Caco-2 (cell line): ENCODE data around the gene ANKLE1. TPM values are rescaled to one million over a fixed set of nuclear protein-coding genes. Genes with fewer than 3 reads are reported as not detected.
A peak's percentile ranks its signal among the peaks of the same experiment; 100 is the strongest.

ENCODE experiments used
- BruUV-seq: library from RNA; stranded (reverse); fragments of 400-500 nt; replicated peaks from 2 replicates; lab custom pipeline; 2021; lab: Mats Ljungman, UMichigan
- CTCF ChIA-PET: fragments of 300-600 bp; sonication (Branson Sonifier 250); formaldehyde crosslinking; loops from one replicate; lab custom pipeline; 2022; ENCODE audit warnings: antibody characterized with exemption; lab: Charles Lee
- POLR2A ChIA-PET: fragments of 300-600 bp; sonication (Branson Sonifier 250); formaldehyde crosslinking; loops from one replicate; lab custom pipeline; 2022; ENCODE audit warnings: antibody characterized with exemption; lab: Charles Lee
- DNase-seq, 2 experiments: peaks; one replicate each; pipeline versions ENCODE4 v3.0.0 to v3.0.0-alpha.2; 2020 to 2022
- H3K27me3 ChIP-seq: replicated peaks from 2 replicates; pipeline ENCODE4 v1.6.0; 2011; ENCODE audit warnings: low read length; ENCODE audit not compliant: control insufficient read depth, insufficient read depth
- H3K36me3 ChIP-seq: 2 replicates; pipeline ENCODE4 v1.5.1; 2011; ENCODE audit warnings: low read length; ENCODE audit not compliant: control insufficient read depth, insufficient read depth
- H3K4me1 ChIP-seq: fragments of 250-450 bp; sonication (Bioruptor Pico); 2 replicates; pipeline ENCODE4 v1.5.1; 2020; ENCODE audit warnings: mild to moderate bottlenecking
- H3K4me3 ChIP-seq: 2 replicates; pipeline ENCODE4 v1.5.1; 2011; ENCODE audit warnings: low read depth, mild to moderate bottlenecking, control low read depth, low read length
- H3K9me3 ChIP-seq: fragments of 250-450 bp; sonication (Bioruptor Pico); 2 replicates; pipeline ENCODE4 v1.5.1; 2020; ENCODE audit warnings: mild to moderate bottlenecking, moderate library complexity
- H3K27ac Mint-ChIP-seq: one replicate; pipeline ENCODE4 v1.8.0; 2022; ENCODE audit warnings: mixed read lengths; ENCODE audit not compliant: unreplicated experiment
- H3K27me3 Mint-ChIP-seq: one replicate; pipeline ENCODE4 v1.8.0; 2022; ENCODE audit warnings: mixed read lengths; ENCODE audit not compliant: insufficient read depth, unreplicated experiment
- H3K36me3 Mint-ChIP-seq: one replicate; pipeline ENCODE4 v1.8.0; 2022; ENCODE audit warnings: mild to moderate bottlenecking, mixed read lengths; ENCODE audit not compliant: insufficient read depth, unreplicated experiment
- H3K4me1 Mint-ChIP-seq: one replicate; pipeline ENCODE4 v1.8.0; 2022; ENCODE audit warnings: low read depth, mixed read lengths; ENCODE audit not compliant: unreplicated experiment
- H3K4me3 Mint-ChIP-seq: one replicate; pipeline ENCODE4 v1.8.0; 2022; ENCODE audit warnings: mild to moderate bottlenecking, moderate library complexity, mixed read lengths; ENCODE audit not compliant: unreplicated experiment
- H3K9me3 Mint-ChIP-seq: one replicate; pipeline ENCODE4 v1.8.0; 2022; ENCODE audit warnings: mixed read lengths; ENCODE audit not compliant: unreplicated experiment
- CTCF ChIP-seq, 2 experiments: fragments of 200-600 bp in 1 of 2; IDR thresholded peaks; 1 replicate in 1 of 2; 2 replicates in 1 of 2; pipeline versions ENCODE4 v1.5.1 to v1.8.0; 2011 to 2022; ENCODE audit warnings: antibody characterized with exemption in 1 of 2, control low read depth in 1 of 2, inconsistent platforms in 1 of 2, low read depth in 1 of 2, low read length in 1 of 2, mild to moderate bottlenecking in 1 of 2, moderate library complexity in 1 of 2; ENCODE audit not compliant: insufficient read depth in 1 of 2, severe bottlenecking in 1 of 2, unreplicated experiment in 1 of 2
- intact Hi-C: fragments of 100-400 bp; cut with micrococcal nuclease; formaldehyde crosslinking; loops from one replicate; pipeline ENCODE4 v1.10.0; 2022; ENCODE audit not compliant: unreplicated experiment
- total RNA-seq: library from RNA; stranded (reverse); gene quantifications from 2 replicates; pipeline ENCODE4 v1.2.3, GENCODE V29; 2022

The ANKLE1 gene
- total RNA-seq, 1 experiment from 2014 or later = 14.3 TPM

DNA sequence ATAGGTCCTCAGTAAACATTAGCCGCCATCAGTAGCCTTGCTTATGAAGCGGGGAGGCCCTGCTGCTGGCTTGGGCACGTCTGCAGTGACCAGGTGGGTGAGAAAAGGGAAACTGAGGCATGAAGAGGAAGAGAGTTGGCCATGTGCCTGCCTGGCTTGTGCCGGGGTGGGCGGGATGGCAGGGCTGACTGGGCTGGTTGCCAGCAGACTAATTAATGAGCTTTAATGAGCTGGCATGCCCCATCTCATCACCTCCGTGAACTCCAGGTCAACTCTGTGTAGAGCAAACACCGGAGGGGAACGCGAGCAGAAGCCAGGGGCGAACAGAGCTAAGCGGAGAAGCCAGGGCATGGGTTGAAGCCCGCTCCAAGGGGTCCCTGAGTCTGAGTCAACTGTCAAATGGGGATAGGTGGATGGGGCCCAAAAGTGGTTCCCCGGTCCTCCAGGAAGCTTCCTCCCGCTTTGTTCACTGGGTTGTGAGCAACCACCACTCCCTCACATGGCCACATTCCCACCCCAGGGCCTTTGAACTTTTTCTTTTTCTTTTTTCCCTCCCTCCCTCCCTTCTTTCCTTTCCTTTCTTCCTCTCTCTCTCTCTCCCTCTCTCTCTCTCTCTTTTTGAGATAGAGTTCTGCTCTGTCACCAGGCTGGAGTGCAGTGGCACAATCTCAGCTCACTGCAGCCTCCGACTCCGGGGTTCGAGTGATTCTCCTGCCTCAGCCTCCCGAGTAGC lies 44.7 kb upstream of the ANKLE1 start:
- Mint-ChIP-seq H3K9me3 (no peaks in the 10 kb centered on the region), H3K4me1 (peaks cover 13% of the 10 kb centered on the region), H3K4me3 (no peak overlapping the region), H3K27ac (no peak overlapping the region), H3K36me3 (peaks cover 78% of the 10 kb centered on the region), H3K27me3 (no peaks in the 10 kb centered on the region)
- no peak for DNase-seq
- intact Hi-C loops = no loop called here
- POLR2A ChIA-PET = no interaction called here
- CTCF ChIA-PET = no interaction called here
- H3K27me3 ChIP-seq = no peaks in the 10 kb centered on the region
- peaks cover 22% of the 10 kb centered on the region for H3K4me1 ChIP-seq
- H3K4me3 ChIP-seq = no peak overlapping the region
- H3K36me3 ChIP-seq = peaks cover 2% of the 10 kb centered on the region
- TF ChIP-seq CTCF (IDR thresholded peaks at IDR 0.05; ENCODE audit: insufficient read depth in 1 of 2, low read depth in 1 of 2, low read length in 1 of 2, severe bottlenecking in 1 of 2, unreplicated experiment in 1 of 2) = no peak
- H3K9me3 ChIP-seq = no peaks in the 10 kb centered on the region; the same call in 1 of the 2 replicates
- BruUV-seq = no TSS peak

DNA sequence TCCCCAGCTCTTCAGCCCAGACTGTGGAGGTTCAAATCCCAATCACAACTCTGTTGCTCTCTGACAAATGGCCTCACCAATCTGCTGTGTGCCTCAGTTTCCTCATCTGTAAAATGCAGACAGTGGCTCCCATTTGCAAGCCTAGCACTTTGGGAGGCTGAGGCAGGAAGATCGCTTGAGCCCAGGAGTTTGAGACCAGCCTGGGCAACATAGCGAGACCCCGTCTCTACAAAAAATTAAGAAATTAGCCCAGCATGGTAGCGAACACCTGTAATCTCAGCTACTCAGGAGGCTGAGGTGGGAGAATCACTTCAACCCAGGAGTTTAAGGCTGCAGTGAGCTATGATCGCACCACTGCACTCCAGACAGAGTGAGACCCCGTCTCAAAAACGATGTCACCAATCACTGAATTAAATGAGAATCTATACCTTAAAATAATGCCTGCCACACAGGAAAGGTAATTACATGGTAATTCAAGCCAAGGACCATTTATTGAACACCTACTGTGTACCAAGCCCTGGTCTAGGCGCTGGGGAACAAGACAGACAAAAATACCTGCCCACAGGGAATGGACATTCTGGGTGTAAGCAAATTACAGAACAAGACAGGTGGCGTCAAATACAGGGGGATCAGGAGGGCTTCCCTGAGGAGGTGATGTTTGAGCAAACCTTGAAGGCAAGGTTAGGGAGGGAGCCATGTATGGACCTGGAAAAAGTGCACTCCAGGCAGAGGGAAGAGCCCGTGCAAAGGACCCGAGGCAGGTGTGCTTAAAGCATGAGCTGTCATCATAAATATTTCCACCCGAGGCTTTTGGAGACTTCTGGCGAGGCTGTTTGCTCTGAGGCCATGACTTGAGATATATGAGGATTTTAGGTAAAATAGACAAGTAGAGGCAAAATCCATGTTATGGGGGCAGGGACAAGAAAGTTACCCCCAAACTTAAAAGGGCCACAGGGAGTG lies 43.7 kb upstream of the ANKLE1 start:
- Mint-ChIP-seq H3K27me3 (no peaks in the 10 kb centered on the region), H3K36me3 (peaks cover 73% of the 10 kb centered on the region), H3K4me3 (peak overlapping the region; percentile 31), H3K9me3 (no peaks in the 10 kb centered on the region), H3K4me1 (peaks cover 18% of the 10 kb centered on the region), H3K27ac (peak overlapping the region; percentile 72)
- no peak for DNase-seq
- Histone ChIP-seq H3K27me3 (no peaks in the 10 kb centered on the region), H3K4me3 (no peak overlapping the region), H3K9me3 (no peaks in the 10 kb centered on the region; the same call in 1 of the 2 replicates), H3K4me1 (peaks cover 32% of the 10 kb centered on the region), H3K36me3 (peaks cover 2% of the 10 kb centered on the region)
- POLR2A ChIA-PET = no interaction called here
- CTCF ChIA-PET = no interaction called here
- no peak for TF ChIP-seq CTCF (IDR thresholded peaks at IDR 0.05; ENCODE audit: insufficient read depth in 1 of 2, low read depth in 1 of 2, low read length in 1 of 2, severe bottlenecking in 1 of 2, unreplicated experiment in 1 of 2)
- intact Hi-C loops = no loop called here
- no TSS peak for BruUV-seq

DNA sequence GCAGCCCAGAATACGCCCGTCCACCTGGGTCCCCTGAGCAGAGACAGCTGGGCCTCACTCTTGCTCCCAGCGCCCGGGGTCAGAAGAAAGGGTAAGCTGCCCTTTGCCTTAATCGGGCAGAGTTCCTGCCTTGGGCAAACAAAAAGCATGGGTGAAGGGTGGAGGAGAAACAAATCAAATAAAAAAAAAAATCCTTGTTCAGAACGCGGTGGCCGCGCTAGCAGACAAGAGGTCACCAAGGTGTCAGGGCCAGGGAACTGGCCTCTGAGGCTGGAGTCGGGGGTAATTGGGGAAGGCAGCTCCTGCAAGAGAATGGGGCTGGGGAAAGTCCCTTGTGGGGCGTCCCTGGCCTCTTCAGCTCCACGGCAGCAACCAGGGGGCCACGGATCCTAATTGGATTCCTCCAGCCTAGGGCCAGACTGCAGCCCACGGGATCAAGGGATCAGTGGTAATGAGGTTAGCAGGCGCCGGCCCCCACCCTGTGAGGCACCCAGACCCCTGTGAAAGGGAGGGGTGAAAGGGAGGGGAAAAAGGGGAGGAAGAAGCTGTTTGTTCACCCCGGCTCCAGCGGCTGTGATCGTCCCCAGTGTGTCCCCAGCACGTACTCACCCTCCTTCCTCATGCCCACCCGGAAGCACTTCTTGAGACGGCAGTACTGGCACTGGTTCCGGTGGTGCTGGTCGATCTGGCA lies 41.5 kb upstream of the ANKLE1 start:
- H3K27ac Mint-ChIP-seq = peak overlapping the region; percentile 61
- H3K4me1 Mint-ChIP-seq = peaks cover 20% of the 10 kb centered on the region
- intact Hi-C loops = no loop called here
- peaks cover 39% of the 10 kb centered on the region for H3K4me1 ChIP-seq
- peaks cover 2% of the 10 kb centered on the region for H3K36me3 ChIP-seq
- no peak overlapping the region for H3K4me3 ChIP-seq
- ChIA-PET POLR2A (interaction anchor here (0.8 to 1.2 kb wide), 2 partner anchors 14 to 25 kb away, joined by 3 to 5 read pairs; partner anchors contain the start of genes OCEL1 and USE1), CTCF (interaction anchor here (0.6 to 0.8 kb wide), 2 partner anchors 27 to 52 kb away, joined by 3 read pairs; partner anchors contain the start of gene BABAM1)
- DNase-seq = peak; percentile 63 to 64
- no peaks in the 10 kb centered on the region for H3K27me3 Mint-ChIP-seq
- H3K27me3 ChIP-seq = no peaks in the 10 kb centered on the region
- no peak for TF ChIP-seq CTCF (IDR thresholded peaks at IDR 0.05; ENCODE audit: insufficient read depth in 1 of 2, low read depth in 1 of 2, low read length in 1 of 2, severe bottlenecking in 1 of 2, unreplicated experiment in 1 of 2)
- H3K4me3 Mint-ChIP-seq = peak overlapping the region; percentile 58
- H3K36me3 Mint-ChIP-seq = peaks cover 70% of the 10 kb centered on the region
- no peaks in the 10 kb centered on the region for H3K9me3 Mint-ChIP-seq
- no peaks in the 10 kb centered on the region for H3K9me3 ChIP-seq
- no TSS peak for BruUV-seq
